ENCODE results near the gene CIB4.

CIB4 gene

DNA sequence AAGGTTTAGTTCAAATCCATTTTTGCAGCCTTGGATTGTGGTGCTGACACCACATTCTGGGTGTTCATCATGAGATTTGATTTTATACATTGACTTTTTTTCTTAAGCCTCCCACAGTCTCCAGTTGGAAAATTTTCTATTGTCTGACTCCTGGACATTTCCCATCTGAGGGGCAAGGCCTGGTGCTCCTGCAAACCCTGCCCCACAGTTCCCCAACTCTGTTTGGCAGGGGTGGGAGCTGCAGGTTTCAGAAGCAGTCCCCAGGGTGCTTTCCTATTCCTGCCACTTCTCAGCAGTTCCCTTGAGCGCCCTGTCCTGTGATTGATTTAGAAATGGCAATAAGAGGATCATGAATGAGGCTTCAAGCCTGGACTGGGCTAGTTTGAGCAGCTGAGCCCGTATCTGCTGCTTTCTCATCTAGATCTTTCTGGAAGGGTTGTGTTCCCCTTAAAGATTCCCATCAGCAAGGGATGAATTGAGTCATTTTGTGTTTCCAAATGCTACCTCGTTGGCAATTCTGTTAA lies 77.0 kb downstream of the CIB4 start:
- no peak for DNase-seq

DNA sequence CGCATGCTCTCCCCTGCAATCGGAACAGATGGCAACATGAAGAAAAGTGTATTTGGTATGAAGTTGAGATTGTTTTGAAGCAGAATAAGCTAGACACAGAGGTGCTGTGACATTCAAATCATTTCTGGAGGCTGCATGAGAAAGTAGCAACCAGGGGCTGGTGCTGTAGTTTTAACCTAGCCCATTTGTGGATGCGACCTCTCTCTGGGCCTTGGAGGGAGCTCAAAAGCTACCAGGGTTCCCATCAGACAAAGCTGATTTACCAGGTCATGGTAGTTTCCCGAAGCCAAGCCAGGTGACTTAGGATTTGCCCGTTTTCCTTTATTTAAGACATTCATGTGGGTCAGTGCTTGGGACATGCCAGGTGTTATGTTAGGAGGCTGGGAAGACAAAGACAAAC lies 77.5 kb downstream of the CIB4 start:
- no peak for DNase-seq

DNA sequence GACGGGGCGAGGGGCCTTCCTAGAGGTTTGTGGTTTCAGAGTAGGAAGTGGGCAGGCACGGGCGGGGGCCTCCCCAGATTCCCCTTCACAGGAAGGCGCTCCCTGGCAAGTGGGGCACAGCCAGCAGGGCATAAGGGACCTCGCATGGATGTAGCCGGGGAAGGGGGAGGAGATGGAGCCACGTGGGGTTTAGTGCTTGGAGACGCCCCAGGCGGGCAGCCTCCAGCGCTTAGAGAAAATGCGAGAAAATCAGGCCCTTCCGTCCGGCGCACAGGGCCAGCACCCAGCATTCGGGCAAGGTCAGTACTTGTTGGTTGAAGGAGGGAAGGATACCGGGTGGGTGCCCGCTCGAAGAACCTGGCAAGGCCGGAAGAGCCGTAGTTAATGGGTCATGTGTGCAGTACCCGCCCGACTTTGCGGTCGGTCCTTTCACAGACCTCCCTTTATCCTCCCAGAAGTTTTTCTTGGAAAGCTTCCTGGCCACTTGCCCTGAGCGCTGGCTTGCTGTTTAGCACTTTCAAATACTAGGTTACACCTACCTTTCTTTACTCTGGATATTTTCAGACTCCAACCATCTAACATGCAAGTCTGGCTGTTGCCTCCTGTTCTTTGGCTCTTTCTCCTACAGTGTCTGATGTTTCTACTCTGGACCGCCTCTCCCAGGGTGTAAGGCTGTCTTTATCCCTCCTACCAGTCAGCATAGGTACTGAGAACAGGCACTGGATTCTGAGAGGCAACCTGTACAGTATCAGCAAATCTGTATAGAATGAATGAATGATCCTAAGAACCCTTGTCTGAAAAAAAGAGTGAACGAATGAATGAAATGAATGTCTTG lies 78.1 kb downstream of the CIB4 start:
- DNase-seq, result no peak

DNA sequence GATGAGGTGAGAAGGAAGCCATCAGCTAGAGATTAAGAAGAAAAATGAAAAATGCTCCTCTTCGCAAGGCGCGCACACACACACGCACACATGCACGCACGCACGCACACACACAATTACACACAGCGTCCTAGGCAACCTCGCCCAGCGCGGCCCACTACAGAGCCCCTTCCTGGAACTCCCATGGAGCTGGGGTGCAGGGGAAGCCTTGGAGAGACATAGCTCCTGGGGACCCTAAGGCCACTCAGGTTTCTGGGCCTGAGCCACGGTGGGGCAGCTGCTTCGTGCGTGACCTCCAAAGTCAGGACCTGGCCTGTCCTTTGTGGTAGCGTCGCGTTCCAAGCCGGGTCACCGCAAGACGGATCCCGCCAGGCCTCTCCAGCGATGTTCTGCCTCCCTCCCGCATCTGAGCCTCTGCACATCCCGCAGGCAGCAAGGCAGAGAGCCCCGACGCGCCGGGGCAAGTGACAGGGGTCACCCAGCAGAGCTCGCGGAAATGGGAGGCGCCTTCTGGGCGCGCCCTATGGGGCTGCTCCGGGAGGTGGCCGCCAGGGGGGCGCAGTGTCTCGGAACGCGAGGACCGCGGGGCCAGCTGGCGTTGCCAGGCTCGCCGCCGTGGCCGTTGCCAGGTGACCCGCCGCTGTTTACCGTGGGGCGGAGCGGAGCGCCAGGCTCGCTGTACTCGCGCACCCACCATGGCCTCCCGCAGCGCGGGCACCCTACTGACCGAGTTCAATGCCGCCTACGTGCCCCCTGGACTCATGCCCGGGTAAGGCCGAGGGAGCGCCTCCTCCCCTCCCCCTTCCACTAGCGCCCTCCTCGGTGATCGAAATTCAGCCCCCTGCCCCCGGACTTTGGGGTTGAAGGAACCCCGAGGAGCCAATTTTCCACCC lies 79.0 kb downstream of the CIB4 start:
- DNase-seq, result no peak

DNA sequence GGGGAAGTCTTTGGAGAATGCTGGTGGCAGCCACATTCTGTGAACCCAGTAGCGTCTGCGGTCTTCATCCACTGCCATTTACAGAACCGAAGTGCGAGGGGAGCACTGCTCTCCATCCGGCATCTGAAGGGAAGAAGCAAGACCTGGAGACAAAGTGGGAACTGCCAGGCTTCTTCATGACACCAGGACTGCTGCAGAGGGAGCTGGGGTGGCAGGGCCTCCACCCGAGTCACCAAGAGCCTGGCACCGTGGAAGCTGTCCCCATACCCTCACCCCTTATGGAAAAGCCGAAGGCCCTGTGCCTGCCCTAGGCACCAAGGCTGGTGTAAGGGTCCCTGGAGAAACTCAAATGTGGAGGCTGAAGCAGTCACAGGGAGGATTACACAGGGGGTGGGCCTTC lies 79.8 kb downstream of the CIB4 start:
- no peak for DNase-seq

DNA sequence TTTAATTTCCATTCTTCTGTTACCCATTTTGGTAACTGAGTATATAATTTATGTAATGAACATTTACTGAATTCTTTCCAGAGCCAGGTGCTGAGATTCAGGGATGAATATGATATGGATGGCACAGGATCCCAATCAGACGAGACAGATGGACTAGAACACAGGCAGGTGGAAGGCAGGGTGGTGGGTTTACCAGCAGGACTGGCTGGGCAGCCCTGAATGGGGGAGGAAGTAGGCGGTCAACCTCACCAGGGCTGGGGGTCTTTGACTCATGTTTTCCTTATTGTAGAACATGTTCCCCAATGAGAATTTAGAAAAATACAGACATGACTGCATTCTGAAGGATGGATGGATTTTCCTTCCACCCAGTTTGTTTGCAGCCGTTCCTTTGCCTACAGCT lies 80.3 kb downstream of the CIB4 start:
- no peak for DNase-seq

DNA sequence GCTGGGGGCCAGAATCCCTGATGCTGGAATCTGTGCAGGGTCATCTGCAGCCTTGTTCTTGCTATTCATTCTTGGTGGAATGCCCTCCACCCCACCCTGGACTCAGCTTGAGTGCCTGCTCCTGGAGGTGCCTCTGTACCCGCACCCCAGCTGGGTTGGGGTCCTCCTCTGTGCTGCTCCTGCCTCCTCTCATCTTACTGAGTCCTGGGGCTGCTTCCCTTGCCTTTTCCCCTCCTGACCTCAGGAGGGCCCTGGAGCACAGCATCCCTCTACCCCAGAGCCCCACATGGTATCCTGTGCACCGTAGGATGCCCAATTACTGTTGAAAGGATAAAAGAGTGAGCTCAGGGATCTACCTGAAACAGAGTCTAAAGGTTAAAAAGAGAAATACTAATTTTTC lies 81.6 kb downstream of the CIB4 start:
- DNase-seq, result no peak

DNA sequence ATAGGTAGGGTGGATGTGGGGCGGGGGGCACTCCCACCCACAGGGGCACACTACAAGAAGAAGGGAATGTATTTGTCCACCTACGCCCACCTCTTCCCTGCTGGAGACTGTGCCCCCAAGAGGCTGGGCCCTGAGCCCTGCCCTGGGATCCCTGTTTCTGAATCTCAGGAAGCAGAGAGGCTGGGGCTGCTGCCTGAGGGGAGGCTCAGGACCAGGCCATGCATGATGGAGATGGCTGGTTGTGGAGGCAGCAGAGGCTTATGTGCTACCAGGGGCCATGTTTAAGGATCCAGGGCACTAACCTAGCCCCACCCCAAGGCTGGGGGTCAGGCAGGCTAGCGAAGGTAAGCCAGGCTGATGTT lies 82.1 kb downstream of the CIB4 start:
- no peak for DNase-seq

DNA sequence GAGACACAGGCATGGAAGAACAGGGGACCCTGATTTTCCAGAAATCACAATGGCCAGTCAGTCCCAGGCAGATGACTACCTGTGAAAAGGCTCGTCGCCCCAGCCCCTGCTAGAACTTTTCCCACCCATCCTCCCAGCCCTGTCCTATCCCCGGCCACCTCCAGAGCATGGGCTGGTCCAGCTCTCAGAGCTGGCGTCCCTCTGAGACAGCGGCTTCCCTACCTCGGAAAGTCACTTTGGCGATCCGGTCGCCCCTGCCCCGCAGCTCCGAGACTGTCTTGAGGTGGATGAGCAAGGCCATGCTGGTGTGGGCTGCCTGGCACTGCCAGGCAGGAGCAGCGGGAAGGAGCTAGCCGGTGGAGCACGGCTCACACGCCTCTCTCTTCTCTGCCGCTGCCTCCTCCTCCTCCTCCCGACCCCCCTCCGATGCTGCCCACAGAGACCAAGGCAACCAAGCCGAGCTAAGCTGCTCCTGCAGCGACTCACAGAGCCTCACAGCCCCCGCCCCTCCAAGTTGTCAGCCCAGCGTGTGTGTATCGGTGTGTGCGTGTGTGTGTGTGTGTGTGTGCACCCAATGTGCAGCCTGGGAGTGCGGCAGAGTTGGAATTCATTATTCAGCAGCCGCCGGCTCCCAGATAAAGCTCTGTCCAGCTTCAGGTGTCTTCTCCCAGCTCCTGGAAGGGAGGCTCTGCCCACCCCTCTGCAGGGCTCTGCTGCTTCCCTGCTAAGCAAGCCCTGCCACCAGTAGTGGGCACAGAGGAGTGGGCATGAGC lies 82.7 kb downstream of the CIB4 start:
- DNase-seq, result no peak

DNA sequence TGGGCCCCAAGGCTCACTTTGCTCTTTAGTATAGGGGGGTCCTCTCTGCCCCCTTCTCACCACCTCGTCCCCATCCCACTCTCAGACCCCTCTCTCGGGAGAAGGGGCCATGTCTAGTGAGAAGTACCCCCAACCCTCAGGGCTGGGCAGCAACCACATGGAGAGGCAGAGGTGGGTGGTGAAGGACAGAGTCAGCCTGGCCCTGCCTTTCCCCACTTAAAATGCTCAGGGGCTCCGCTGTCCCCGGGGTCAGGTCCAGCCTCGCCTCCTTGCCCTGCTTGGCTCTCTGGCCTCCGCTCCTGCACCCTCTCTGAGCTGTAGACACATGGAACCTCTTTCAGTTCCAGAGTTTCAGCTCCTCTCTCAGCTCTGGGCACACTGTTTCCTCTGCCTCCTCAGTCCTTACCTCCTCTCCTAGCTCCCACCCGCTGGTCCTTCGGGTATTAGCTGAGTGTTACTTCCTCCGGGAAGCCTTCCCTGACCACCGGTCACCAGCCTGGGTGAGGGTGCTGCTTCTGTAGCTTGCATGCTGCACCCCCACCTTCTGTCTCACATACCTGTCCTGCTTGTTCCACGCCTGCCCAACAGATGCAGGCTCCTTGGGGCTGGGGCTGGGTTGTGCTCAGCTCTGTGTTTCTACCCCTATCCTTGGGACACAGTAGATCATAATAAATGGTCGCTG lies 83.8 kb downstream of the CIB4 start:
- DNase-seq, result no peak

DNA sequence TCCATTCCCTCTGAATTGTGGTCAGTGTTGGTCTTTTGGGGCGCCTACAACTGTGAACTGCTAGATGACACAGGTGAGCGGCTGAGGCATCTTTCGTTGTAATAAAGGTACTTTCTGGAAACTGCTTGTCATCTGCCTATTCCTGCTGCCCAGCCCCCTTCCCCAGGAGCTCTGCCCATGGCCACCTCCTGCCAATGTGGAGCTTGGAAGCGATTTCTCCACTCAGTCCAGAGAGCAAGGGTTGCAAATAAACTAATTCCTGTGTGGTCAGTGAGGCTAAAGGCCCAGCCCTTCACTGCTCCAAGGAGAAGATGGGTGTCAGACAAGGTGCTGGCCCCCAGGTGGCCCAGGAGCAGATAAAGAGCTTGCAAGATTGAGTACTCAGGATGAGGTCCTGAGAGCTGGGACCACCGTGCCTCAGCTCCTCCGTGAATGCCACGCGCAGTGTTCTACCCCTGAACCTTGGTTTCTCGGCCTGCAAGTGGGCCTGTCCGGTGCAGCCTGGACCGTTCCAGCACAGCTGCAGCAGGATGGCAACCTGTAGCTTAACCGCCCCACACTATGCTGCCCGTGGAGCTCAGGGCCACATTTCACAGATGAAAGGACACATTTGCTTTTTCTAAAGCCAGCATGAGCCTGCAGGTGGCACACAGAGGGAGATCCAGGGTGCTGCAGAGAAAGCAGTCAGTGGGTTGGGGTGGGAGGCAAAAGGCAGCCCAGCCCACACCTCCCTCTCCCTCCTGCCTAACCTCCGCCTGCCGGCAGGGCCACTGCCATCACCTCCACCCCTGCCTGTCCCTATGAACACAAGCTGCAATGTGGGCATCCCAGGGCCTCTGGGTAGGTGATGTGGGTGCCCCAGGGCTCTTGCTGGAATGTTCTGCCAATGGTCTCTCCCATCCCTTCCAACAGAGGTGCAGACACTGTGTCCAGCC lies 84.6 kb downstream of the CIB4 start:
- DNase-seq, result no peak

DNA sequence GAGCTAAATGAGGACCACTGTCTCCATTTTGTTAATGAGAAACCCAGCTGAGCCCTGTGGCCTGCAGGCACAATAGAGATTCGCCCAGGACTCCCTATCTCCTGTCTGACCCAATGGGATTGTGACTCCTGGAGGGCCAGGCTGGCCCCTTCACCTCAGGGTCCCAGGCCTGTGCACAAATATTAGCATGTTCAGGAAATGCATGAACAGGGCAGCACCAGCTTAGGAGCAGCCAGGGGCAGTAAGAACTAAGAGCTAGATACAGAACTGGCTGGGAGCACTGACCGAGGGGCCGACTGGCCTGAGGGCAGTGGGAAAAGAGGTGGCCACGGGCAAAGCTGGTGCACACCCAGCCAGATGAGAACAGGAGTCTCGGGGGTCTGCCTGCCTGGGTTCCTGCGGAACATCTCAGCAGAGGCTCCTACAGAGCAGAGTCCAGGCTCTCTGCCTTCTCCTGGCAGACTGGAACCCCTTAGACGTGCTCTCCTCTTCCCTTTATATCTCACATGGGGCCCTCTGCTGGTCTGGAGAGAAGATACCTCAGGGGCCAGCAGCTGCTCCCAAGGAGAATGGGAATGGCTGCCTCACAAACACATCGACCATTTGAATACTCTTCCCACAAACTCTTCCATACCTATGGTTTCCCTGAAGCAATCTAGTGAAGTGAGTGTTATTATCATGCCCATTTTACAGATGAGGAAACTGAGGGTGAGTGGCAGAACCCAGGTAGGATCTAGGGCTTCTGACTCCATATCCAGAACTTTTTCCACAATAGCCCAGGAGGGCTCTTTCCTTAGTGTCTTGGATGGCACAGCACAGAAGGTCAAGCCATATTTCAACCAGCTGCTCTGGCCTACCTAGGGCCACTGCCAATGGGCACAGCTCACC lies 85.7 kb downstream of the CIB4 start:
- DNase-seq, result no peak

DNA sequence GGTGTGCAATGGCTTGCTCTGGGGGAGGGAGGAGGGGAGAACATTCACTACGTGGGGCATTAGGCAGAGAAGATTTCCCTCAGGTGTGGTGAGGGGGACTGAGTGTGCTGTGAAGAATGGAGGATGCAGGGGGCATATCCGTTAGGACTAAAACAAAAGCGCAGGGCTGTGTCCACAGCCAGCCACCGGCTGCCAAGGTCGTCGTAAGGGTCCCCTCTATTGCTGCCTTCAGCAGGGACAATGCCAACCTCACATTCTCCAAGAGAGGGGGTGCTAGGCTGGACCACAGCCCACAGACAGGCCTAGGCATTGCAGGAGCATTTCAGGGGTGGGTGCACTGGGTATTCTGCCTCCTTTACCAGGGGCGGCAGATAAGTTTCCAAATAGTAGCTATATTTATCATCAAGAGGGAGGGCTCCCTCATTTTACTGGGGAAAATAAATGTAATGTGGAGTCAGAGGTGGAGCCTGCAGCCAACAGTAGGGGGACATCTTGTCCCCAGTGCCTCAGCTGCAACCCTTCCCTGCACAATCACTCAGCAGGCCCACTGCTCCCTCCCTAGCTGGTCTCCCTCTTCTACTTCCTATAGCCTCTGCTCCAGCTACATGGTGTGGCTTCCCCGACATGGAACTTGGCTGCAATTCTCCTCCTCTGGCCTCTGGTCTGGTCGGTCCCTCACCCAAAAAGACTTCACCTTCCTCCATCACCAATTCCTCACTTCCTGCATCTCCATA lies 88.4 kb downstream of the CIB4 start:
- DNase-seq, result no peak

DNA sequence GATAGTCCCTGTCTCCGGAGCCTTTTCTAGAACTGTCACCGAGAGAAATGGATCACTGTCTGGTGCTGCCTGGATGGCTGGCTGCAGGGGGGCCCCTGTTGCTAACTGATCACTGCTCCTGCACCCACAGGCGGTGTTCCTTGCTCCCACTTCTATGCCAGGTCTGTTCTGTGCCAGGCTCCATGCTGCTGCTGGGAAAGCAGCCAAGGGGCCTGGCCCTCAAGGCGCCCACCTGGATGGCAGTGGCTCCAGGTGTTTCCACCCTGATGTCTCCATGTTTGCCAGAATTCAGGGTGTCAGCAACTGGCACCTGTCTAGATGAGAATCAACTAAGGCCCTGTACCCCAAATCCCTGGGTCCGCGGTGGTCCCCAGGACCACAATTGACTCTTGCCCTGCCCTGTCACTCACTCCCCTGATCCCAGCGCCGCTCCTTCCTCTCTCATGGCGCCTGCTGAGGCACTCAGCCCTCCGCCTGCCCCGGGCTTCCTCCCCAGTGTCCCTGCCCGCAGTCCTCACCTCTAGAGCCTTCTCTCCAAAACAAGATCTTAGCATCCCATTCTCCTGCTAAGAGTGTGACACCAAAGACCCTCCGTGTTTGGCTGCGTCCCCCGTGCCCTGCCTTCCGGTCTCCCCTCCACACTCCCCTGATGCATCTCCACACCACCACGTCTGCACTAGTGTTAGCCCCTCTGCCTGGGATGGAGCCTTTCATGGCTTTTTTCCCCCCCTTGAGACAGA lies 90.7 kb downstream of the CIB4 start:
- DNase-seq, result no peak

DNA sequence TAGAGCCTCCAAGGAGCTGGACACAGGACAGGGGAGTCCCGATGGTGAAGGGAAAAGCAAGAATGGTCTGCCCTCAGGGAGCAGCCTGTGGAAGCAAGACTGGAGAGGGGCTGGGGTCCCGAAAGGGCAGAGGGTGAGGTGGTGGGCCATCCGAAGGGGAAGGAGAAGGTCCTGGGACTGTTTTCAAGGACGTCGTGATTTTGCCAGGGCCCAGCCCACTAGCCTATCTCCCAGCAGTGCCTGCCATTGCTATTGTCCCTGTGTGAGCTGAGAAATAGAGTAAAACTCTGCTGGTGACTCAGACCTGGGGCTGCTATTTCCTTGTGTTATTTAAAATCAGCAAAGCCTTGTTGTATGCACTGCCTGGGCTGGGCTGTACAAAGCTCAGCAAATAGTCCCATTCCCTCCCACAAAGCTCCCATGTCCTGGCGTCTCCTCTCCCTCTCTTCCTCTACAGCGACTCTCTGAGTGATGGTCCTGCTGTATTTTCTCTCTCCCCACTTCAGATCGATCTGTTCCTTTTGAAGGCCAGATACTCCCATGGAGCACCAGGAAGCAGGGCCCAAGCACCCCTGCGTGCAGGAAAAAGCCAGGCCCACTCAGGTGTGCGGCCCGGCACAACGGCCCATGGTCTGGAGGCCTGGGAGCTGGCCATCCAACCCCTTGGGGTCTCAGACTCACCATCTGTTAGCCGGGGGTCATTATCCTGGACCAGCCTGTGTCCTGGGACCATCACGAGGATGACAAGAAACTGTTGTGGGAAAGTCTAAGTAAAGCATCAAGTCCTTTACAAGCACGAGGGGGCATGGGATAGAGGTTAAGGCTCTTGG lies 98.3 kb downstream of the CIB4 start:
- DNase-seq, result no peak

DNA sequence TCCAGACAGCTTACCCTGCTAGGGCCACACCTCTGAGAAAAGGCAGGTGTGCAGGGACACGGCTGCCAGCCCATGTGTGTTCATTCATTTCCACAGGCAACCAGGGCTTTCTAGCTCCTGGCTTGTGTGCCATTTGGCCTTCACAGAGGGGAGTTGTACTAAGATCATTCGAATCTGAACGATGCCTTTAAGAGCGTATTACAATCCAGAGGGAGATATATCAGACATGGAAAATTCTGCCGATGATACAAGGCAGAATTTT lies 99.0 kb downstream of the CIB4 start:
- DNase-seq, result no peak

DNA sequence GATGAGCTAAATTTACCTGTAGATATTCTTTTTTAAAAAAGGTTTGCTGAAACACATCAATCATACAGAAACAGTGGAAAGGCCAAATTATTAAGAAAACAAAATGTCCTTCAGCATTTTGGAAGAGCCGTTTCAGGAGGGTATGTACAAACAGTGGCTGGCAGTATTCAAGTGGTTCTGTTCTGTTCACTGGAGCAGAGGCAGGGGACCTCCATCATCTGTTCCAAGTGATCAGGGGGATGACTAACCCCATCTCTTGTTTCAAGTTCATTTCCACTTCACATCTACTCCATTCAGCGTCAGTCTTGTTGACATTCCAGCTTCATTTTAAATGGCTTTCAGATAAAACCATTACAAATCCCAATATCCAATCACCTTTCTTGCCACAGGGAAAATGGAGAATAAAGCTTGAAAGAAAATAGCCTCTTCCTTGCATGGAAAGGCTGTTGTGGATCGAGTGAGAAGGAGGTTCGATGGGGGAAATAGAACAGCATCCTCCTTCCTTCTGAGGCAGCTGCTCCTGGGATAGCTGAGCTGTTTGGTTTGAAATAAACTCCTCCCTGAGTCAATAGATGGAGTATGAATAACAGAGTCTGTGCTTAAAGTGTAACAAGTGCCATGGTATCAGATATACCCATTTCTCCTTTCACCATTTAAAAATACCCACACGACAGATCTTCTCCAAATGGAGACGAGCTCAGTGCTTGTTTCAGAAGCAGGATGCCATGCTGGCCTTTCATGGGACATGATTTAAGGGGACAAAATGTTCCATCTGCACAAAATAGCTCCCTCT lies 99.6 kb downstream of the CIB4 start:
- no peak for DNase-seq
